Dendritic cell treated with granulocyte-macrophage colony-stimulating factor and Interleukin-4, amounts not matched to agents 40 ng/mL and 50 ng/mL, for 4 days (primary cell): Measurements from ENCODE around the gene CCDC85B.

Source experiments
- H3K27ac Mint-ChIP-seq: one replicate; pipeline ENCODE4 v1.8.0; 2022; ENCODE audit warnings: mild to moderate bottlenecking, mixed read lengths
- H3K27me3 Mint-ChIP-seq: one replicate; pipeline ENCODE4 v1.8.0; 2022; ENCODE audit warnings: mild to moderate bottlenecking, mixed read lengths
- H3K36me3 Mint-ChIP-seq: one replicate; pipeline ENCODE4 v1.8.0; 2022; ENCODE audit warnings: low read depth, mixed read lengths
- H3K4me1 Mint-ChIP-seq: one replicate; pipeline ENCODE4 v1.8.0; 2022; ENCODE audit warnings: low read depth, mixed read lengths
- H3K4me3 Mint-ChIP-seq: one replicate; pipeline ENCODE4 v1.8.0; 2022; ENCODE audit warnings: mild to moderate bottlenecking, moderate library complexity, mixed read lengths
- H3K9me3 Mint-ChIP-seq: one replicate; pipeline ENCODE4 v1.8.0; 2022; ENCODE audit warnings: mixed read lengths
- intact Hi-C: fragments of 100-400 bp; cut with micrococcal nuclease; formaldehyde crosslinking; loops from one replicate; pipeline ENCODE4 v1.15.0; 2022

Gene CCDC85B

DNA sequence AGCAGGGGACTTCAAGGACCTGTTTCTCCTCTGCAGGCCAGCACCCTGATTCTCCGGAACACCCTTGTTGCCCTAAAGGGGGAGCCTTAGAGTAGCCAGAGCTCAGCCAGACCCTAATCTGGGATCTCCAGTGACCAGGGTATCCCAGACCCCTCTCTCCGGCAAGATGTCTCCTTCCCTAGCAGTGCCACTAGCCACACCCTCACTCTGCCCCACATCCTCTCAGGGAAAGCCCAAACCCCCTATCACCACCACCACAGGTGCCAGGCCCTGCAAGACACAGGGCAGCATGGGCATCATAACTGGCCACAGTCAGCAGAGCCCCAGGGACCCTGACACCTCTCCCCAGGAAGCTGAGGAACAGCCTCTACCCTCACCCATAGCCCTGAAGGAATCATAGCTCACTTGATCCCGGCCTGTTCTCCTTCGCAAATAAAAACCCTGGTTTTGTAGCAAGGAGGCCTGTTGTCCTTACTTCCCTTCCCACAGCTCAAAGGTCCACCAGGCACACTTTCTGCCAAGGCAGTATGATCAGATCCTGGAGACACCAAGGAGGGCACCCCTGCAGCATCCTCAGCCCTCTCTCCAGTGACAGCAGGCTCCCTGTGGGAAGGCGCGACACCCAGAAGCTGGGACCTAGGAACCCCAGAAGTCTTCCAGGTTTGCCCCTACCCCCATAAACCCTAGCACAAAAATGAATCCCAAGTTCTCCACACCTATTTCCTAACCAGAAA is 37.1 kb upstream of the CCDC85B start:
- peaks cover 77% of the 10 kb centered on the region for H3K36me3 Mint-ChIP-seq
- intact Hi-C loops = no loop called here
- peak overlapping the region; percentile 70 for H3K27ac Mint-ChIP-seq
- H3K4me1 Mint-ChIP-seq = peaks cover 62% of the 10 kb centered on the region
- H3K4me3 Mint-ChIP-seq = no peak overlapping the region
- H3K9me3 Mint-ChIP-seq = no peaks in the 10 kb centered on the region
- H3K27me3 Mint-ChIP-seq = no peaks in the 10 kb centered on the region

DNA sequence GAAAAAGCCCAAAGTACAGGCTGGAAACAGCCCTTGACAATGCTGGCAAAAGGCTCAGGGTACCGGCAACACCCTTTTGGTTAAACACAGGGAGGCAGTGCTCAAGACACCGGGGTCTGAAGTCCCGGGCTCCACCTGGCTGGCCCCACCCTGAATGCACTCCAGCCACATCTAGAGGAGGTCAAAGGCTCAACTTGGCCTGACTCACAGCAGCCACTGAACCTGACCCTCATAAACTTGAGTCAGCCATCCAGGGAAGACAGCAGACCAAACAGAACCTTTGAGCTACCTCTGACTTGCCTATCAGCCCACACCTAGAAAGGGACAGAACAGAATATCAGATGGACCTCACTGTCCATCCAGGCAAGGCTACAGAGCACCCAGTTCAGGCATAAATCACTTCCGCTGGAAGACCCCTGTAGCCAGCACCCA is 36.3 kb upstream of the CCDC85B start:
- peak overlapping the region; percentile 23 for H3K4me3 Mint-ChIP-seq
- peaks cover 81% of the 10 kb centered on the region for H3K36me3 Mint-ChIP-seq
- H3K4me1 Mint-ChIP-seq = peaks cover 67% of the 10 kb centered on the region
- intact Hi-C loops = no loop called here
- H3K27me3 Mint-ChIP-seq = no peaks in the 10 kb centered on the region
- no peaks in the 10 kb centered on the region for H3K9me3 Mint-ChIP-seq
- peak overlapping the region; percentile 70 for H3K27ac Mint-ChIP-seq

DNA sequence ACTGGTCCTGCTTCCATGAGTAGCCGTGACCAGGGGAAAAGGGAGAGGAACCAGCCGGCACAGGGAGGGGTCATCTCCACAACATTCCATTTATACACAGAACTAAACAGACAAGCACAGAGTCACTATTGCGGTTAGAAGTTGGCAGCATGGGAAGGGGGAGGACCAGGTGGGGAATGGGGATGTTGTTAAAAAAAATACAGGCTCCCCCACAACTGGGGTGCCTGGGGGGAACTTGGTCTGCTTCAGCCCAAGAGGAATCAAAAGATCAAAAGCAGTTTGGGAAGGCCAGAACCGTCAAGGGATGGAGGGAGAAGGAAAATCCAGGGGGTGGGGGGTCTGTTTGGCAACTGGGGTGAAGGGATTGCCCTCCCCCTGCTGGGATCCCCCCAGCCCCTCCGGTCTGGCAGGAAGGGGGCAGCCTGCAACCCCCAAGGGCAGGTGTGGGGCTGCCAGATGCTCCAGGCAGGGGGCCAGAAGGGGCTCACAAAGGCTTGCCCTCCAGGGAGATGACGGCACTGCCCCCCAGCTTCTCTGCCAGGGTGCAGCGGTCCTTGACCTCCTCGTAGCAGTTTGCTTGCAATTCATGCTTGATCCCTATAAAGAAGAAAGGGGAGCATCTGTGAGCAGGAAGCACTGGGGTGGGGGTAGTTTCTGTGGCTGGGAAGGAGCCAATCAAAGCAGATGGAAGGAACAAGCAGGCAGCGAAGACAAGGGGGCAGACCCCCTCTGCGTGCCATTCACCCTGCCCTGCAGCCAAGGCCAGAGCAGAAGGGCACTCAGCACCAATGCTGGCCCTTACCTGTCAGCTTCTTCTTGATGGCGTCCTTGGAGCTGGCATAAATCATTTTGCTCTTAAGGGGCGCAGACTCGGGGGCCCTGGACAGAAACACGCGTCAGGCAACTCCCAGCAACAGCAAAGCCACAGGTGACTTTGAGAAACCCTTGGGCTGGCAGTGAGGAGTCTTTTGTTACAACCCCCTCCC is 35.3 kb upstream of the CCDC85B start:
- peaks cover 87% of the 10 kb centered on the region for H3K36me3 Mint-ChIP-seq

DNA sequence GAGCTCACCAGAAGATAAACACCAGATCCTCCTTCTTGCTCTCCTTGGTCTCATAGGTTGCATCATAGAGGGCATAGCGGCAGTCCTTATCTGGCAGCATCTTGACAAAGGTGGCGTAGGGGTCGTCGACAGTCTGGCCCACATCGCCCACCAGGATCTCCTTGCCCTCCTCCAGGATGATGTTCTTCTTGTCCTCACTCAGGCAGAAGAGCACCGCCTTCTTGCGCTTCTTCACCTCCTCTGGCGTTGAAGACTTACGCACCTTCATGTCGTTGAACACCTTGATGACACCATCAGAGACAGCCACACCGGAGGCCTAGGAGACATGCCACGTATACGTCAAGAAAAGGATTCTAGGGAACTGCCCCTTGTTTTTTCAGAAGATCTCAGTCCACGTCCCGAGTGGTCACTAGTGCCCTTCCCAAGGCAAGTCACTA is 34.5 kb upstream of the CCDC85B start:
- no peaks in the 10 kb centered on the region for H3K27me3 Mint-ChIP-seq
- peaks cover 89% of the 10 kb centered on the region for H3K36me3 Mint-ChIP-seq
- H3K4me1 Mint-ChIP-seq = peaks cover 67% of the 10 kb centered on the region
- H3K4me3 Mint-ChIP-seq = peak overlapping the region; percentile 98
- H3K27ac Mint-ChIP-seq = peak overlapping the region; percentile 96
- no peaks in the 10 kb centered on the region for H3K9me3 Mint-ChIP-seq
- intact Hi-C loops = no loop called here

More for the DNA sequence above, 35.3 kb upstream of the CCDC85B start:
- Mint-ChIP-seq H3K9me3 (no peaks in the 10 kb centered on the region), H3K4me1 (peaks cover 65% of the 10 kb centered on the region), H3K4me3 (peak overlapping the region; percentile 34), H3K27me3 (no peaks in the 10 kb centered on the region), H3K27ac (peak overlapping the region; percentile 96)
- intact Hi-C loops = no loop called here

DNA sequence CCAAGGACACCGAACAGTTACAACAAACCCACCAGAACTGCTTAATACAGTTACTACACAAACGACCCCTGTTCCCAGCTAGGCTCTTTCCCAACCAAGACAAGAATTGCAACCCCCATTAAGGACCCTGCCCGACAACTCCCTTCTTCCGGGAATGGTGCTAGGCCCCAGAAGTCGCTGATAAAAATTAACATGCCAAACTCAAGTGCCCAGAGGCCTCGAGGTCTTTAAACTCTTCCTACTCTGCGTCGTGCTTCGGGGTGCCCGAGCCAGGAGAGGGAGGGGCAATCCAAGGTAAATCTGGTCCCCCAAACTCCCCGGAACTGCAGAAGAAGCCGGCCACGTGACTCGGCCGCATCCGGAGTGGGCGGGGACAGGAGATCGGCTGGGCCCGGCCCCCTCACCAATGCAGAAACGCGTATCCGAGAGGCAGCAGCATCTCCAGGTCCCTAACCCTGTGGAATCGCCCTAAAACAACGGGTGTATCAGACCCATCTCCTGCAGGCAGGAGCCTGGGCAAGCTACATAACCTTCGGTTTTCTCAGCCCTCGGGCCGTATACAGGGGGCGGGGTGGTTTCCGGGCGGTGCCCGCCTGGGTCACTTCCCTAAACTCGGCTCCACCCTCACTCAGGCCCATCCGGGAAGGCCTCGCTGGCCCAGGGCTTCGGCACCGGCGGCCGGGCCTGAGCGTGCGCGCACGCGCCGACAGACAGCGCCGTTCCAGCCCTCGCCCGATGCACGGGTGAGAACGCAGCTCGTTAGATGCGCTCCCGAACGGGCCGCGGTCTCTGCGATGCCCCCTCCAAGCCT is 33.6 kb upstream of the CCDC85B start:
- Mint-ChIP-seq H3K27me3 (no peaks in the 10 kb centered on the region), H3K27ac (peak overlapping the region; percentile 96), H3K9me3 (no peaks in the 10 kb centered on the region), H3K4me1 (peaks cover 72% of the 10 kb centered on the region), H3K36me3 (peaks cover 89% of the 10 kb centered on the region), H3K4me3 (peak overlapping the region; percentile 98)
- intact Hi-C loops = no loop called here

DNA sequence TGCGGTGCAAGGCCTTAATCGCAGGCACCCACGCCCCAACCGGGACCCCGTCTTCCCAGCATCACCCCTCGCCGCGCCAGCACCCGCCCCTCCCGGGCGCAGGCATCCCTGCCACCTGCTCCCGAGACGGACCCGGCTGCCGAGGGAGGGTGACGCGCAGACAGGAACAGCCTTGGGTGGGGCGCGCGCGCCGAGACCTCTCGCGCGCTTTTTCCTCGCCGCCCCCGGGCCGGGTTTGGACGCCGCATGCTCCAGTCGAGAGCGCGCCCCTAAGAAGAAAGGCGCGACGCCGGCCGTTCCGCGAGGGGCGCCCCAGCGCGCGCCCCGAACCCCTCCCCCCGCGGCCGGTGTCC is 33.0 kb upstream of the CCDC85B start:
- intact Hi-C loops = no loop called here
- H3K36me3 Mint-ChIP-seq = peaks cover 89% of the 10 kb centered on the region
- peak overlapping the region; percentile 98 for H3K4me3 Mint-ChIP-seq

DNA sequence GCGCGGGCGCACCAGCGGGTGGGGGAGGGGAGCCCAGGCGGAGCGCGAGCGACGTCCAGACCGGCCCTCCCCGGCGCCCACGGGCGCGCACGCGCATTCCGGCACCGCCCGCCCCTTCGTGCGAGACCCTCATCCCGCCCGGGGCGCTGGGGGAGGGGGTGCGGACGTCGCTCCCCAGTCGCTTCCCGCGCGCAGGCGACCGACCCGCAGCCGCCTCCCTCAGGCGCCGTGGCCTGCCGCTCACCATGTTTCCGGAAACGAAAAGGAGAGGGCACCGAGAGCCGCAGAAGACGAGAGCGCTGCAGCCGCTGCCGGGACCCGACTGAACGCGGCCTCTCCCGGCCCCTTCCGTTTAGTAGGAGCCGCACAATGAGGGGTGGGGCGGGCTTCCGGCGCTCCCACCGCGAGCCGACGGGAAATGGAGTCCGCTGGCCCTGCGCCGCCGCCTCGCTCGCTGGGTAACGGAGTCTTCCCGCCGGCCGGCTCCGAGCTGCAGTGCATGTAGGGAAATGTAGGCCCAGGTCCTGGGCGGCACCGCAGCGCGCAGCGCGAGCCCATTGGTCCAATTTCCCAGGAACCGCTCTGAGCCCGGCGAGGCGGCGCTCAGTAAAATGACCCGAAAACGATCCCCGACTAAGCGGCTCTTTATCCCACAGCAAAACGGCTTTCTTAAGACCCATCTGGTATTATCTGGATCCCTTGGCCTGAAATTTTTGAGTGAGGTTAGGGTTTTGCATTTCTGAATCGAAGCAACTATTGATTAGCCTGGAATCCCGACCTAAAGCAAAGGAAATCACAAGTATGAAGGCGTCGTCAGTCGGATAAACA is 32.4 kb upstream of the CCDC85B start, which contains the start of gene CFL1:
CFL1 (minus strand) TSS at position 328 of the 828 bp plus-strand sequence; CDS start at position 247, 81 bp downstream.
- Mint-ChIP-seq H3K9me3 (no peaks in the 10 kb centered on the region), H3K4me1 (peaks cover 79% of the 10 kb centered on the region), H3K27me3 (no peaks in the 10 kb centered on the region), H3K4me3 (peak within 1 kb of the TSS; percentile 98), H3K27ac (peak within 1 kb of the TSS; percentile 96), H3K36me3 (peaks cover 89% of the 10 kb centered on the region)
- intact Hi-C loops = loop anchor here (2.0 kb wide), 1 partner anchor 25 kb away; the partner anchor contains the start of gene SNX32

More for the DNA sequence above, 33.0 kb upstream of the CCDC85B start:
- Mint-ChIP-seq H3K9me3 (no peaks in the 10 kb centered on the region), H3K27ac (peak overlapping the region; percentile 96), H3K27me3 (no peaks in the 10 kb centered on the region), H3K4me1 (peaks cover 74% of the 10 kb centered on the region)

DNA sequence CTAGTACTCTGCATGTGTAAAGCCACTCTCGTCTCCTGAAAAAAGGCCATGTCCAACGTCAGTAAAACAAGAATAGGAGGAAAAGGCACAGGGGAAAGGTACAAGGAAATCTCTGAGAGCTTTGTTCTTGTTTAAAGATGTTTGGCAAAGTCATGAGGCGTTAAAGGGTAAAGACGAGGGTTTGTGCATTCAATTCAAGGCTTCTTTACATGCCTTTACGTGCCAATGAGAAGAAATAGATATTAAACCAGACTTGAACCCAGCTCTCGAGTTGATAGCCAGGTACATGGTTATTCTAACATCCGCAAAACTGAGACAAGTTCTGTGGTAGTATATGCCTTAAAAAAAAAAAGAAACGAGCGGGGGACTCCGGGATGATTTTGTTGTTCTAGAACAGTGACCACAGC is 31.8 kb upstream of the CCDC85B start:
- intact Hi-C loops = loop anchor here (2.0 kb wide), 1 partner anchor 26 kb away; the partner anchor contains the start of gene SNX32
- Mint-ChIP-seq H3K9me3 (no peaks in the 10 kb centered on the region), H3K36me3 (peaks cover 89% of the 10 kb centered on the region), H3K4me3 (peak overlapping the region; percentile 82), H3K4me1 (peaks cover 78% of the 10 kb centered on the region), H3K27me3 (no peaks in the 10 kb centered on the region), H3K27ac (peak overlapping the region; percentile 96)

DNA sequence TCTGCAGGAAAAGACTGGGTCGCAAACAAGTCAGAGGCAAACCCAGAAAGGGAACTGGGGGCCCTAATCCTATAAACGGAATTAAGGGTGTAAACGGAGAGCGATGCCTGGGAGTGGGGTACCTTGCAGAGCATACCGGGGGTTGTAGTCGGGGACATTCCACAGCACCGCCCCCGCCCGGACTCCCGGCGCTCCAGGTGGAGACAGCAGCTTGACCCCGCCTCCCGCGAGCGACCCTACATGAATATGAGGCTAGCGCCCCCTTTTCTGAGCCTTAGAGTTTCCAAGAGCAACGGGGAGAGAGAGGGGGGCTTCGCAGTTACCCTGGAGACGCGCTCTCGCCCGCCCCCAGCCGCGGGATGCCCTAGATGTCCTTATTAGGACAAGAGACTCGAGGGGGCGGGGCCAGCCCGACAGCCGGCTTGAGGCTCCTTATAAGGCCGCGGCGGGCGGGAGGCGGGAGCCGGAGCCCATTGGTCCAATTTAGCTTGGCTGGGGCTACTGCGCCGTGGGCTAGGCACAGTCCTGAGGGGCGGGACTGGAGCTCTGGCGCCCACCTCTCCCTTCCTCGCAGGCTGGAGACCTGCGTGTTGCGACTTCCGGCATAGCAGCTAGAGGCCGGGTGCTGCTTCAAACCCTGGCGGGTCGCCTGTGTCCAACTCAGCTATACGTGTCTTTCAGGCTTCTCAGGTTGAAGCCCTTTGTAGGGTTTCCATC is 31.2 kb upstream of the CCDC85B start:
- Mint-ChIP-seq H3K4me3 (peak overlapping the region; percentile 82), H3K27ac (peak overlapping the region; percentile 96), H3K9me3 (no peaks in the 10 kb centered on the region), H3K4me1 (peaks cover 73% of the 10 kb centered on the region), H3K27me3 (no peaks in the 10 kb centered on the region), H3K36me3 (peaks cover 89% of the 10 kb centered on the region)
- intact Hi-C loops = loop anchor here (2.0 kb wide), 1 partner anchor 26 kb away; the partner anchor contains the start of gene SNX32

DNA sequence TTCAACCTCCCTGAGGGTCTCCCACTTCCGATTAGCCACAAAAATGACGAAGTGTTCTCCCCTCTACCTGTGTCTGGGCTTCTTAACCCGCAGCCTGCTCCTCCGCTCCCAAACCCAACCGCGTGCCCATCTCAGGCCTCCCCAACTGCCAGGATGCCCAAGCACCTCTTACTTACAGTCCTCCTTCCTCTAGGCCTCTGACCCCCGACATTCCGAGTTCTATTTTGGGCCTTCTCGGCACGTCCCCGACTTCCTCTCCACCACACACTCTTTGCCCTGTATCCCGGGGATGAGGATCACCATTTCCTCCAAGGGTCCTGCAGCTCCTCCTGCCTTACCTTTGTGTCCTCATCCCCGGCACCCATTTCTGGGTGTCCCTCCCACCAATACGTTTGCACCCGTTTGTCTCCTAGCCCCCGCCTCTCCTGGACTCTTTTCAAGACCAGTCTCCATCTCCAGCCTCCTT is 30.6 kb upstream of the CCDC85B start:
- peak overlapping the region; percentile 82 for H3K4me3 Mint-ChIP-seq
- H3K4me1 Mint-ChIP-seq = peaks cover 67% of the 10 kb centered on the region
- peaks cover 89% of the 10 kb centered on the region for H3K36me3 Mint-ChIP-seq
- H3K9me3 Mint-ChIP-seq = no peaks in the 10 kb centered on the region
- peak overlapping the region; percentile 96 for H3K27ac Mint-ChIP-seq
- intact Hi-C loops = loop anchor here (2.0 kb wide), 1 partner anchor 27 kb away; the partner anchor contains the start of gene SNX32
- no peaks in the 10 kb centered on the region for H3K27me3 Mint-ChIP-seq

DNA sequence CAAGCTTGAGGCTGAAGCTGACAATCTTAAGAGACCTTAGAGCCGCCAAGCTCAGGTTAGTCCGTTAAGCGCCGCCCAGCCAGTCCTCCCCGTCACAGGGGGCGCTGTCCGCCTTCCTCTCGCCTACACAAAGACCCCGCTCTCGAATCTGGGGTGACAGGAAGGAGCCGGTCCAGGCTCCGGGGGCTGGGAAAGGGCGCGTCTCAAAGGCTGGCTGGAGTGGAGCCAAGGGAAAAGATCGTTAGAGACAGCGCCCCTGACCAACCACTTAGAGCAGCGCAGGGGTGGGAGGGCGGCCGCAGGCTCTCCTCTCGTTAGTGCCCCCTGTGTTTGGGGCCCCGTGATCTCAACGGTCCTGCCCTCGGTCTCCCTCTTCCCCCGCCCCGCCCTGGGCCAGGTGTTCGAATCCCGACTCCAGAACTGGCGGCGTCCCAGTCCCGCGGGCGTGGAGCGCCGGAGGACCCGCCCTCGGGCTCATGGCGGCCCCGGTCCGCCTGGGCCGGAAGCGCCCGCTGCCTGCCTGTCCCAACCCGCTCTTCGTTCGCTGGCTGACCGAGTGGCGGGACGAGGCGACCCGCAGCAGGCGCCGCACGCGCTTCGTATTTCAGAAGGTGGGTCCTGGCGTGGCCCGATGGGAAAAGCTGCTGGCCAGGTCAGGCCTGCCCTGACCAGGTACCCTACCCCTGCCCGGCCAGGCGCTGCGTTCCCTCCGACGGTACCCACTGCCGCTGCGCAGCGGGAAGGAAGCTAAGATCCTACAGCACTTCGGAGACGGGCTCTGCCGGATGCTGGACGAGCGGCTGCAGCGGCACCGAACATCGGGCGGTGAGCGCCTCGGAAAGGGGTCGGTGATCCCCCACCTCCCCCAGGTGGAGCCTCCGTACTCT is 30.0 kb upstream of the CCDC85B start, which contains the start of gene MUS81:
MUS81 (plus strand) TSS at position 156 of the 887 bp plus-strand sequence; CDS start at position 477, 321 bp downstream.
- intact Hi-C loops = no loop called here
- Mint-ChIP-seq H3K27me3 (no peaks in the 10 kb centered on the region), H3K36me3 (peaks cover 89% of the 10 kb centered on the region), H3K27ac (peak within 1 kb of the TSS; percentile 96), H3K4me3 (peak within 1 kb of the TSS; percentile 82), H3K4me1 (peaks cover 67% of the 10 kb centered on the region), H3K9me3 (no peaks in the 10 kb centered on the region)
